ENCODE measurements around the gene RNF128. TPM values are rescaled to one million over a fixed set of nuclear protein-coding genes. Genes with fewer than 3 reads are reported as not detected.
"Not testable (repeated sequence)": the region's sequence is repeated elsewhere in the genome, so short reads cannot be mapped to it uniquely, and the experiment has no call there.

RNF128 gene
- total and polyA plus RNA-seq, 4 donors = 23.1 to 60.4 (median 43.5) TPM

GRCh38 chrX:106814093-106814492 lies 87.6 kb downstream of the RNF128 start:
- H3K36me3 ChIP-seq (ENCODE audit: control insufficient read depth in 4 of 4, insufficient read depth in 3 of 4, low read depth in 1 of 4, low read length in 3 of 4); H3K27ac ChIP-seq (ENCODE audit: low read depth in 1 of 2, low read length in 2 of 2); DNase-seq (ENCODE audit: low spot score); H3K9ac ChIP-seq (ENCODE audit: low read depth in 1 of 2, low read length in 2 of 2); H3K27me3 ChIP-seq (ENCODE audit: control insufficient read depth in 4 of 4, insufficient read depth in 4 of 4, low read length in 3 of 4); H3K9me3 ChIP-seq (ENCODE audit: control insufficient read depth in 4 of 4, low read length in 3 of 4); H3K4me1 ChIP-seq (ENCODE audit: control insufficient read depth in 4 of 4, insufficient read depth in 4 of 4, low read length in 3 of 4); H3K4me3 ChIP-seq (ENCODE audit: low read depth in 1 of 3, low read length in 3 of 3): not testable (repeated sequence)
- WGBS = 95% methylated on average over 3 of the region's 3 CpGs

Other genes starting within 250 kb of the RNF128 start
- 1 to 10 TPM; 1.0 to 2.3 TPM for gene RADX, start 114.7 kb upstream of the RNF128 start, total RNA-seq
- gene RADX, start 114.7 kb upstream of the RNF128 start, polyA plus RNA-seq = under 1 TPM; 0.46 to 0.88 TPM
- 10 to 100 TPM in 1 of 2 donors, 1 to 10 TPM in 1; 5.6 to 12.1 TPM for gene TBC1D8B, start 76.0 kb downstream of the RNF128 start, total RNA-seq
- 1 to 10 TPM; 3.7 to 3.9 TPM for gene TBC1D8B, start 76.0 kb downstream of the RNF128 start, polyA plus RNA-seq
- gene RIPPLY1, start 176.6 kb downstream of the RNF128 start, total RNA-seq = 1 to 10 TPM in 1 of 2 donors, not detected in 1; 1.2 TPM
- 1 to 10 TPM; 3.0 TPM for gene RIPPLY1, start 176.6 kb downstream of the RNF128 start, polyA plus RNA-seq
- 10 to 100 TPM in 1 of 2 donors, under 1 TPM in 1; 0.37 to 19.7 TPM for gene CLDN2, start 193.7 kb downstream of the RNF128 start, total RNA-seq
- 10 to 100 TPM; 21.7 to 25.5 TPM for gene CLDN2, start 193.7 kb downstream of the RNF128 start, polyA plus RNA-seq

Measured in liver (tissue), 9 donors.